HCT116 (cell line): ENCODE measurements around the gene PTPN1. TPM values are rescaled to one million over a fixed set of nuclear protein-coding genes. Genes with fewer than 3 reads are reported as not detected.

ENCODE experiments used
- ATAC-seq: fragments of 200-7000 bp; cut with Tn5 transposase; 2 replicates; pipeline ENCODE4 v1.9.1; 2020; ENCODE audit warnings: mild to moderate bottlenecking, moderate library complexity
- BruUV-seq: library from RNA; stranded (reverse); fragments of 400-500 nt; replicated peaks from 2 replicates; lab custom pipeline; 2021; lab: Mats Ljungman, UMichigan
- CTCF ChIA-PET: fragments of 300-600 bp; sonication (Branson Sonifier 250); formaldehyde crosslinking; loops from one replicate; lab custom pipeline; 2021; ENCODE audit warnings: antibody characterized with exemption; lab: Charles Lee
- POLR2A ChIA-PET: fragments of 300-600, 350-600 bp; sonication (Branson Sonifier 250); formaldehyde crosslinking; loops from one replicate; lab custom pipeline; 2021; ENCODE audit warnings: antibody characterized with exemption; lab: Charles Lee
- RAD21 ChIA-PET, 2 experiments: fragments of 300-600 bp; sonication (Branson Sonifier 250); formaldehyde crosslinking; loops; one replicate each; lab custom pipeline; 2023; ENCODE audit warnings: low total read pairs in 2 of 2; ENCODE audit not compliant: uncharacterized antibody in 2 of 2, unreplicated experiment in 2 of 2, low non-redundant PET in 1 of 2; lab: Charles Lee
- DNase-seq: peaks from one replicate; pipeline ENCODE4 v3.0.0-alpha.2; 2010; ENCODE audit warnings: low read depth, low spot score
- H2AFZ ChIP-seq: fragments of 200-600 bp; shearing (Covaris generic), sonication (generic); 2 replicates; pipeline ENCODE4 v1.6.1; 2017; ENCODE audit warnings: low read depth, mixed run types, mixed read lengths, antibody characterized with exemption, low read length; ENCODE audit not compliant: poor library complexity, severe bottlenecking
- H3K27ac ChIP-seq: 2 replicates; pipeline ENCODE4 v1.5.1; 2012; ENCODE audit warnings: low read depth, low read length
- H3K27me3 ChIP-seq: fragments of 200-600 bp; sonication (generic); 2 replicates; pipeline ENCODE4 v1.6.1; 2016; ENCODE audit warnings: mixed run types, low read length, mixed read lengths; ENCODE audit not compliant: insufficient read depth
- H3K36me3 ChIP-seq, 2 experiments: fragments of 200-500 bp in 1 of 2; fragments of 200-600 bp in 1 of 2; sonication (Bioruptor generic) in 1 of 2; sonication (generic) in 1 of 2; 2 replicates each; pipeline versions ENCODE4 v1.5.1 to v1.6.1; 2014 to 2016; ENCODE audit warnings: low read length in 2 of 2, inconsistent platforms in 1 of 2, mixed read lengths in 1 of 2, mixed run types in 1 of 2; ENCODE audit not compliant: insufficient read depth in 2 of 2, control insufficient read depth in 1 of 2
- H3K4me1 ChIP-seq, 2 experiments: fragments of 200-600 bp in 1 of 2; sonication (generic) in 1 of 2; 2 replicates each; pipeline versions ENCODE4 v1.5.1 to v1.6.1; 2012 to 2017; ENCODE audit warnings: low read length in 2 of 2, inconsistent platforms in 1 of 2, mild to moderate bottlenecking in 1 of 2, mixed read lengths in 1 of 2, mixed run types in 1 of 2, moderate library complexity in 1 of 2; ENCODE audit not compliant: insufficient read depth in 2 of 2, control insufficient read depth in 1 of 2
- H3K4me2 ChIP-seq: fragments of 200-600 bp; sonication (generic); 2 replicates; pipeline ENCODE4 v1.6.1; 2017; ENCODE audit warnings: mixed run types, low read length, mixed read lengths
- H3K4me3 ChIP-seq, 2 experiments: fragments of 200-600 bp in 1 of 2; sonication (generic) in 1 of 2; replicated peaks in 1 of 2; 2 replicates each; pipeline ENCODE4 v1.5.1; 2011 to 2016; ENCODE audit warnings: low read length in 2 of 2, control low read depth in 1 of 2, low read depth in 1 of 2, mild to moderate bottlenecking in 1 of 2, mixed read lengths in 1 of 2, mixed run types in 1 of 2
- H3K79me2 ChIP-seq: fragments of 200-600 bp; sonication (generic); 2 replicates; pipeline ENCODE4 v1.6.1; 2017; ENCODE audit warnings: mild to moderate bottlenecking, mixed run types, low read length, moderate library complexity, mixed read lengths; ENCODE audit not compliant: insufficient read depth
- H3K9ac ChIP-seq: fragments of 200-600 bp; sonication (generic); 2 replicates; pipeline ENCODE4 v1.6.1; 2016; ENCODE audit warnings: low read length, mixed read lengths
- H3K9me2 ChIP-seq: fragments of 200-600 bp; sonication (generic), shearing (Covaris generic); 2 replicates; pipeline ENCODE4 v1.6.1; 2017; ENCODE audit warnings: mixed run types, mild to moderate bottlenecking, moderate library complexity; ENCODE audit not compliant: insufficient read depth
- H3K9me3 ChIP-seq, 2 experiments: fragments of 200-500 bp in 1 of 2; fragments of 200-600 bp in 1 of 2; sonication (Bioruptor generic) in 1 of 2; sonication (generic) in 1 of 2; 2 replicates each; pipeline ENCODE4 v1.6.1; 2014 to 2017; ENCODE audit warnings: low read length in 2 of 2, mixed read lengths in 2 of 2, inconsistent platforms in 1 of 2, low read depth in 1 of 2, mild to moderate bottlenecking in 1 of 2, mixed run types in 1 of 2, moderate library complexity in 1 of 2; ENCODE audit not compliant: control insufficient read depth in 1 of 2, insufficient read depth in 1 of 2
- H4K20me1 ChIP-seq: fragments of 200-600 bp; sonication (generic), shearing (Covaris generic); 2 replicates; pipeline ENCODE4 v1.6.1; 2017; ENCODE audit warnings: mixed run types, mild to moderate bottlenecking, moderate library complexity; ENCODE audit not compliant: insufficient read depth
- CBX3 ChIP-seq: IDR thresholded peaks from 2 replicates; pipeline ENCODE4 v1.6.1; 2012; ENCODE audit warnings: low read depth
- JUND ChIP-seq: IDR thresholded peaks from 2 replicates; pipeline ENCODE4 v1.6.1; 2012
- POLR2A ChIP-seq: IDR thresholded peaks from 2 replicates; pipeline ENCODE4 v1.7.0; 2011; ENCODE audit warnings: borderline replicate concordance; ENCODE audit not compliant: insufficient read depth, insufficient read length; ENCODE audit errors: extremely low read depth
- RAD21 ChIP-seq: IDR thresholded peaks from 2 replicates; pipeline ENCODE4 v1.6.1; 2012; ENCODE audit warnings: low read depth, mild to moderate bottlenecking
- TCF7L2 ChIP-seq: IDR thresholded peaks from 2 replicates; pipeline ENCODE4 v1.7.0; 2011; ENCODE audit warnings: borderline replicate concordance, inconsistent platforms; ENCODE audit not compliant: insufficient read depth, insufficient read length; ENCODE audit errors: extremely low read depth
- YY1 ChIP-seq: IDR thresholded peaks from 2 replicates; pipeline ENCODE4 v1.6.1; 2011; ENCODE audit warnings: low read length, low read depth, moderate library complexity, mild to moderate bottlenecking; ENCODE audit not compliant: insufficient replicate concordance; ENCODE audit errors: extremely low read depth
- ZFX ChIP-seq: fragments of 450-650 bp; IDR thresholded peaks from 2 replicates; pipeline ENCODE4 v1.6.1; 2017
- intact Hi-C: fragments of 100-400 bp; cut with micrococcal nuclease; formaldehyde crosslinking; loops from 2 replicates; pipeline ENCODE4 v1.10.0; 2022
- total RNA-seq: library from RNA; stranded (reverse); gene quantifications from one replicate; pipeline ENCODE4 v1.2.1, GENCODE V29; 2021; ENCODE audit not compliant: unreplicated experiment
- TF ChIP-seq, protein P1 (sequence below): IDR thresholded peaks from 2 replicates; pipeline ENCODE4 v1.6.1; 2012
- TF ChIP-seq, protein P2 (sequence below), 3 experiments: fragments of 200-600 bp in 1 of 3; sonication (generic) in 1 of 3; IDR thresholded peaks in 2 of 3; conservative IDR thresholded peaks in 1 of 3; 2 replicates each; pipeline ENCODE4 v1.5.1; 2012 to 2017; ENCODE audit warnings: low read depth in 2 of 3, low read length in 2 of 3, antibody characterized with exemption in 1 of 3, borderline replicate concordance in 1 of 3, control low read depth in 1 of 3, mild to moderate bottlenecking in 1 of 3, mixed read lengths in 1 of 3, mixed run types in 1 of 3, moderate library complexity in 1 of 3; ENCODE audit not compliant: insufficient read depth in 1 of 3

The PTPN1 gene
- total RNA-seq, 1 experiment from 2014 or later, result 47.5 TPM

DNA sequence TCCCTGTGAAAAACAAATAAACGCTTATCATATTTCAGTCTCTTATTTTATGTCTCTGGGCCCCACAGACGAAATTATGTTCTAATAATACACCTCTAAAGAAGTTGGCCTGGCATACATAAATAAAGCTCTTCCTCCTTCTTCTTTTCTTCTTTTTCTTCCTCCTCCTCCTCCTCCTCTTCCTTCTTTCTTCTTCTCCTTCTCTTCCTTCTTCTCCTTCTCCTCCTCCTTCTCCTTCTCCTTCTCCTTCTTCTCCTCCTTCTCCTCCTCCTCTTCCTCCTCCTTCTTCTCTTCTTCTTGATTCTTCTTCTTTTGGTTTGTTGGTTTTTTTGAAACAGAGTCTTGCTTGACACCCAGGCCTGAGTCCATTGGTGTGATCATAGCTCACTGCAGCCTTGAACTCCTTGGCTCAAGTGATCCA is 41.8 kb upstream of the PTPN1 start (continued):
- TF ChIP-seq, protein P1, sequence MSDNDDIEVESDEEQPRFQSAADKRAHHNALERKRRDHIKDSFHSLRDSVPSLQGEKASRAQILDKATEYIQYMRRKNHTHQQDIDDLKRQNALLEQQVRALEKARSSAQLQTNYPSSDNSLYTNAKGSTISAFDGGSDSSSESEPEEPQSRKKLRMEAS, result no peak
- TF ChIP-seq POLR2A (no peak), ZFX (no peak)

DNA sequence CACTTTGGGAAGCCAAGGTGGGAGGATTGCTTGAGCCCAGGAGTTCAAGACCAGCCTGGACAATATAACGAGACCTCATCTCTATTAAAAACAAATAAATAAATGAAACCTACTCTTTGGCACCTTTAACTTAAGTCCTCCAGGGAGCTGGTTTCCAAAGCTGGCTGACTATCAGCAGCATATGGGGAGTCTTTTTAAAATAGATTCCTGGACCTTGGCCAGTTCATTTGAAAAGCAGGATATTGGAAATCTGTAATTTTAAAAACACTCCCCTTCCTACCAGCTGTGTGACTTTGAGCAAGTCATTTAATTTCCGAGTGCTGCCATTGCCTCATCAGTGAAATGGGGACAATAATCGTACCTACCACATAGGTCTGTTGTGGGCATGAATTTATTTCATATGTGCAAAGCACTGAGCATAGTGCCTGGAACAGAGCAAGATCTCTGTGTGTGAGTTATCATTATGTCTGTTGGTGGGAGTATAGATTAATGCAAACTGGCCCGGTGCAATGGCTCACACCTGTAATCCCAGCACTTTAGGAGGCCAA is 40.9 kb upstream of the PTPN1 start:
- CTCF ChIA-PET, result no interaction called here
- no peaks in the 10 kb centered on the region for H3K27me3 ChIP-seq
- intact Hi-C loops, result loop anchor here (10.0 kb wide), 1 partner anchor 494 kb away; no protein-coding TSS in a partner anchor
- POLR2A ChIA-PET, result no interaction called here
- TF ChIP-seq, protein P2, sequence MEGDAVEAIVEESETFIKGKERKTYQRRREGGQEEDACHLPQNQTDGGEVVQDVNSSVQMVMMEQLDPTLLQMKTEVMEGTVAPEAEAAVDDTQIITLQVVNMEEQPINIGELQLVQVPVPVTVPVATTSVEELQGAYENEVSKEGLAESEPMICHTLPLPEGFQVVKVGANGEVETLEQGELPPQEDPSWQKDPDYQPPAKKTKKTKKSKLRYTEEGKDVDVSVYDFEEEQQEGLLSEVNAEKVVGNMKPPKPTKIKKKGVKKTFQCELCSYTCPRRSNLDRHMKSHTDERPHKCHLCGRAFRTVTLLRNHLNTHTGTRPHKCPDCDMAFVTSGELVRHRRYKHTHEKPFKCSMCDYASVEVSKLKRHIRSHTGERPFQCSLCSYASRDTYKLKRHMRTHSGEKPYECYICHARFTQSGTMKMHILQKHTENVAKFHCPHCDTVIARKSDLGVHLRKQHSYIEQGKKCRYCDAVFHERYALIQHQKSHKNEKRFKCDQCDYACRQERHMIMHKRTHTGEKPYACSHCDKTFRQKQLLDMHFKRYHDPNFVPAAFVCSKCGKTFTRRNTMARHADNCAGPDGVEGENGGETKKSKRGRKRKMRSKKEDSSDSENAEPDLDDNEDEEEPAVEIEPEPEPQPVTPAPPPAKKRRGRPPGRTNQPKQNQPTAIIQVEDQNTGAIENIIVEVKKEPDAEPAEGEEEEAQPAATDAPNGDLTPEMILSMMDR (IDR thresholded peaks at IDR 0.05 in 2 of 3, conservative IDR thresholded peaks at IDR 0.05 in 1 of 3; ENCODE audit: borderline replicate concordance in 1 of 3, insufficient read depth in 1 of 3, low read depth in 2 of 3, low read length in 2 of 3), result no peak
- no peak for TF ChIP-seq YY1
- no peak for TF ChIP-seq TCF7L2
- TF ChIP-seq RAD21, result no peak
- TF ChIP-seq JUND, result no peak
- TF ChIP-seq CBX3, result no peak
- TF ChIP-seq, all 23 proteins: peak for 0
- Histone ChIP-seq H3K79me2 (no peaks in the 10 kb centered on the region), H3K9ac (no peak overlapping the region), H3K9me3 (no peaks in the 10 kb centered on the region), H3K9me2 (no peaks in the 10 kb centered on the region), H3K4me1 (peaks cover 9 to 33% of the 10 kb centered on the region in 2 experiments; a peak in 3 of 4 replicates), H4K20me1 (no peaks in the 10 kb centered on the region), H3K27ac (no peak overlapping the region), H3K36me3 (no peaks in the 10 kb centered on the region), H2AFZ (no peak overlapping the region), H3K4me2 (no peak overlapping the region), H3K4me3 (no peak overlapping the region)
- no peak for ATAC-seq
- BruUV-seq, result no TSS peak
- no peak for DNase-seq
- RAD21 ChIA-PET, result no interaction called here
